HepG2 (cell line): Measurements from ENCODE around the gene UBTD2. TPM values are rescaled to one million over a fixed set of nuclear protein-coding genes. Genes with fewer than 3 reads are reported as not detected.
A peak's percentile ranks its signal among the peaks of the same experiment; 100 is the strongest.

ENCODE experiments used
- AFF4 ChIP-seq: sonication (generic); formaldehyde crosslinking; IDR thresholded peaks from 2 replicates; pipeline ENCODE4 v1.4.0; 2020; ENCODE audit warnings: missing genetic modification reagents
- DNMT3B ChIP-seq: conservative IDR thresholded peaks from 2 replicates; pipeline ENCODE4 v1.6.1; 2016; ENCODE audit warnings: missing biosample characterization, control low read depth
- GATAD1 ChIP-seq: IDR thresholded peaks from 2 replicates; pipeline ENCODE4 v1.6.1; 2016; ENCODE audit warnings: missing genetic modification reagents, missing compliant biosample characterization
- HNRNPK ChIP-seq: fragments of 200-400 bp; formaldehyde crosslinking; IDR thresholded peaks from 2 replicates; pipeline ENCODE4 v1.6.1; 2018; ENCODE audit warnings: low read length, low read depth, moderate library complexity, mild to moderate bottlenecking; ENCODE audit not compliant: poor library complexity, severe bottlenecking
- MBD4 ChIP-seq: IDR thresholded peaks from 2 replicates; pipeline ENCODE4 v1.6.1; 2012; ENCODE audit warnings: low read length, inconsistent platforms, borderline replicate concordance
- MED8 ChIP-seq: sonication (generic); formaldehyde crosslinking; IDR thresholded peaks from 2 replicates; pipeline ENCODE4 v1.8.1; 2023; ENCODE audit warnings: mild to moderate bottlenecking, missing genetic modification reagents; ENCODE audit not compliant: insufficient replicate concordance
- MTF2 ChIP-seq: sonication (generic); formaldehyde crosslinking; IDR thresholded peaks from 2 replicates; pipeline ENCODE4 v1.5.0; 2020; ENCODE audit warnings: missing genetic modification reagents, borderline replicate concordance
- ZFP41 ChIP-seq: sonication (generic); formaldehyde crosslinking; IDR thresholded peaks from 2 replicates; pipeline ENCODE4 v1.4.0; 2020; ENCODE audit warnings: mild to moderate bottlenecking, missing genetic modification reagents, borderline replicate concordance
- ZNF180 ChIP-seq: sonication (generic); formaldehyde crosslinking; IDR thresholded peaks from 2 replicates; pipeline ENCODE4 v1.4.0; 2020; ENCODE audit warnings: low read depth, missing genetic modification reagents, borderline replicate concordance
- ZNF253 ChIP-seq: sonication (generic); formaldehyde crosslinking; IDR thresholded peaks from 2 replicates; pipeline ENCODE4 v1.8.0; 2022; ENCODE audit warnings: mild to moderate bottlenecking, missing genetic modification reagents, borderline replicate concordance
- ZNF260 ChIP-seq: sonication (generic); formaldehyde crosslinking; IDR thresholded peaks from 2 replicates; pipeline ENCODE4 v1.4.0; 2020; ENCODE audit warnings: missing genetic modification reagents, low read depth, mild to moderate bottlenecking, borderline replicate concordance
- ZNF337 ChIP-seq: sonication (generic); formaldehyde crosslinking; IDR thresholded peaks from 2 replicates; pipeline ENCODE4 v1.5.1; 2020; ENCODE audit warnings: missing genetic modification reagents, low read depth, mild to moderate bottlenecking, borderline replicate concordance
- polyA plus RNA-seq, 8 experiments: library from polyadenylated mRNA; depleted of rRNA in 3 of 8; stranded (reverse) in 7 of 8; unstranded in 1 of 8; fragments of >200 nt; fragmentation: Illumina TruSeq in 4 of 8; extraction: Trizol in 4 of 8; gene quantifications; 2 replicates each; pipeline versions ENCODE4 v1.2.1 to v1.2.3, GENCODE V29; 2011 to 2016; ENCODE audit warnings: low read depth in 4 of 8, missing spikeins in 1 of 8, mixed read lengths in 1 of 8; ENCODE audit not compliant: insufficient read depth in 1 of 8
- total RNA-seq, 5 experiments: library from RNA; depleted of rRNA; stranded (reverse); fragments of >200 nt; fragmentation: Illumina TruSeq; extraction: Trizol; gene quantifications; 2 replicates each; pipeline ENCODE4 v1.2.3, GENCODE V29; 2016; ENCODE audit warnings: low read depth in 1 of 5
- TF ChIP-seq, protein P1 (sequence below): sonication (generic); formaldehyde crosslinking; IDR thresholded peaks from 2 replicates; pipeline ENCODE4 v1.4.0; 2020; ENCODE audit warnings: missing genetic modification reagents, borderline replicate concordance
- TF ChIP-seq, protein P2 (sequence below): sonication (generic); formaldehyde crosslinking; IDR thresholded peaks from 2 replicates; pipeline ENCODE4 v1.4.0; 2020; ENCODE audit warnings: missing genetic modification reagents, mild to moderate bottlenecking, borderline replicate concordance

UBTD2 gene
- total and polyA plus RNA-seq, 2 of the 13 experiments (the other 11 are each of a cell fraction or from before 2014, with no cell fraction given), result 15.2 to 24.1 TPM

DNA sequence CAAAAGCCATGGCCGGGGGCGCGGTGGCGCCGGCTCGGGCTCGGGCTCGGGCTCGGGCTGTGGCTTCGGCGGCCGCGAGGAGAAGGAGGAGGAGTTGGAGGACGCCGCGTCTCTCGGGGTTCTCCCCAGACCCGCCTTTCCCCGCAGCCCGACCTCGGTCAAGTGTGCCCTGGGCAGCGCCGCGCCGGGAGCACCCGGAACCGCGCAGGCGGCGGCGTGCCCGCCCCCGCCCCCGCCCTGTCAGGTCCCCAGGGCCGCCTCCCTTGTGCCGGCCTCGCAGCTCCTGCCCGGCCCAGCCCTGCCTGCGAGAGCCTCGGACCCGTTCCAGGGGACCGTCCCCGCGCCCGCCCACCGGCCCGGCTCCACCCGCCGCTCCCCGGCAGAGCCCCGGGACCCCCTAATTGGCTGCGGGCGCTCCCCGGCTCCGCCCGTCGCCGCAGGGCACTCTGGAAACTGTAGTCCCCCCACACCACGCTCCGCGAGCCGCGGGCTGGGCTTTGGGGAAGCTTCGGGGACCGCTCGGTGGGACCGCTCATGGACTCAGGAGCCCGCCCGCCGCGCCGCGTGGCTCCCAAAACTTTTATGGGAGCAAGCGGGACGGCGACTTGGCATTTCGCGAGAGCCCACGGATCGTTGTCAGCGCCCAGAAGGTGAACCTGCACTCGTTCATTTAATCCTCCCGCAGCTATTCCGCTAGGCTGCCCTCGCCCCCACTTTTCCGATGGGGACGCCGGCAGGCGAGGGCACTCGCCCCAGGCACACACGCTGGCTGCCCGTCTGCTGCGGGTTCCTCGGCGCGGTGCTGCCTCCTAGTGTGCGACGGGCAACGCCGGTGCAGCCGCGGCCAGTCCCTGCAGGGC is 95.3 kb downstream of the UBTD2 start, which contains the start of gene STK10 (continued):
- no peak for TF ChIP-seq MED8 (CRISPR knock-in tag)
- peak; percentile 13 for TF ChIP-seq HNRNPK
- TF ChIP-seq, protein P1, sequence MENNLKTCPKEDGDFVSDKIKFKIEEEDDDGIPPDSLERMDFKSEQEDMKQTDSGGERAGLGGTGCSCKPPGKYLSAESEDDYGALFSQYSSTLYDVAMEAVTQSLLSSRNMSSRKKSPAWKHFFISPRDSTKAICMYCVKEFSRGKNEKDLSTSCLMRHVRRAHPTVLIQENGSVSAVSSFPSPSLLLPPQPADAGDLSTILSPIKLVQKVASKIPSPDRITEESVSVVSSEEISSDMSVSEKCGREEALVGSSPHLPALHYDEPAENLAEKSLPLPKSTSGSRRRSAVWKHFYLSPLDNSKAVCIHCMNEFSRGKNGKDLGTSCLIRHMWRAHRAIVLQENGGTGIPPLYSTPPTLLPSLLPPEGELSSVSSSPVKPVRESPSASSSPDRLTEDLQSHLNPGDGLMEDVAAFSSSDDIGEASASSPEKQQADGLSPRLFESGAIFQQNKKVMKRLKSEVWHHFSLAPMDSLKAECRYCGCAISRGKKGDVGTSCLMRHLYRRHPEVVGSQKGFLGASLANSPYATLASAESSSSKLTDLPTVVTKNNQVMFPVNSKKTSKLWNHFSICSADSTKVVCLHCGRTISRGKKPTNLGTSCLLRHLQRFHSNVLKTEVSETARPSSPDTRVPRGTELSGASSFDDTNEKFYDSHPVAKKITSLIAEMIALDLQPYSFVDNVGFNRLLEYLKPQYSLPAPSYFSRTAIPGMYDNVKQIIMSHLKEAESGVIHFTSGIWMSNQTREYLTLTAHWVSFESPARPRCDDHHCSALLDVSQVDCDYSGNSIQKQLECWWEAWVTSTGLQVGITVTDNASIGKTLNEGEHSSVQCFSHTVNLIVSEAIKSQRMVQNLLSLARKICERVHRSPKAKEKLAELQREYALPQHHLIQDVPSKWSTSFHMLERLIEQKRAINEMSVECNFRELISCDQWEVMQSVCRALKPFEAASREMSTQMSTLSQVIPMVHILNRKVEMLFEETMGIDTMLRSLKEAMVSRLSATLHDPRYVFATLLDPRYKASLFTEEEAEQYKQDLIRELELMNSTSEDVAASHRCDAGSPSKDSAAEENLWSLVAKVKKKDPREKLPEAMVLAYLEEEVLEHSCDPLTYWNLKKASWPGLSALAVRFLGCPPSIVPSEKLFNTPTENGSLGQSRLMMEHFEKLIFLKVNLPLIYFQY (CRISPR knock-in tag), result no peak
- TF ChIP-seq, protein P2, sequence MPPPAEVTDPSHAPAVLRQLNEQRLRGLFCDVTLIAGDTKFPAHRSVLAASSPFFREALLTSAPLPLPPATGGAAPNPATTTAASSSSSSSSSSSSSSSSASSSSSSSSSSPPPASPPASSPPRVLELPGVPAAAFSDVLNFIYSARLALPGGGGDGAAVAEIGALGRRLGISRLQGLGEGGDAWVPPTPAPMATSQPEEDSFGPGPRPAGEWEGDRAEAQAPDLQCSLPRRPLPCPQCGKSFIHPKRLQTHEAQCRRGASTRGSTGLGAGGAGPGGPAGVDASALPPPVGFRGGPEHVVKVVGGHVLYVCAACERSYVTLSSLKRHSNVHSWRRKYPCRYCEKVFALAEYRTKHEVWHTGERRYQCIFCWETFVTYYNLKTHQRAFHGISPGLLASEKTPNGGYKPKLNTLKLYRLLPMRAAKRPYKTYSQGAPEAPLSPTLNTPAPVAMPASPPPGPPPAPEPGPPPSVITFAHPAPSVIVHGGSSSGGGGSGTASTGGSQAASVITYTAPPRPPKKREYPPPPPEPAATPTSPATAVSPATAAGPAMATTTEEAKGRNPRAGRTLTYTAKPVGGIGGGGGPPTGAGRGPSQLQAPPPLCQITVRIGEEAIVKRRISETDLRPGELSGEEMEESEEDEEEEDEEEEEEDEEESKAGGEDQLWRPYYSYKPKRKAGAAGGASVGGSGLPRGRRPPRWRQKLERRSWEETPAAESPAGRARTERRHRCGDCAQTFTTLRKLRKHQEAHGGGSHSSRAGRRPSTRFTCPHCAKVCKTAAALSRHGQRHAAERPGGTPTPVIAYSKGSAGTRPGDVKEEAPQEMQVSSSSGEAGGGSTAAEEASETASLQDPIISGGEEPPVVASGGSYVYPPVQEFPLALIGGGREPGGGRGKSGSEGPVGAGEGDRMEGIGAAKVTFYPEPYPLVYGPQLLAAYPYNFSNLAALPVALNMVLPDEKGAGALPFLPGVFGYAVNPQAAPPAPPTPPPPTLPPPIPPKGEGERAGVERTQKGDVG (CRISPR knock-in tag), result peak; percentile 49; the same call in 1 of the 2 replicates
- no peak for TF ChIP-seq ZFP41
- no peak for TF ChIP-seq ZNF260 (CRISPR knock-in tag)
- TF ChIP-seq AFF4 (CRISPR knock-in tag), result no peak
- no peak for TF ChIP-seq ZNF337
- TF ChIP-seq MTF2, result peak; percentile 62; the same call in 1 of the 2 replicates
- no peak for TF ChIP-seq ZNF253 (CRISPR knock-in tag)
- TF ChIP-seq MBD4, result no peak
- TF ChIP-seq ZNF180, result no peak
- TF ChIP-seq DNMT3B (CRISPR knock-in tag), result no peak
- peak; percentile 42; the same call in 1 of the 2 replicates for TF ChIP-seq GATAD1 (CRISPR knock-in tag)
